ENCODE results near the gene TGFB3. TPM values are rescaled to one million over a fixed set of nuclear protein-coding genes. Genes with fewer than 3 reads are reported as not detected.
"Not testable (repeated sequence)": the region's sequence is repeated elsewhere in the genome, so short reads cannot be mapped to it uniquely, and the experiment has no call there.

TGFB3 gene
- total RNA-seq, 1 donor from 2014 or later = not detected

DNA sequence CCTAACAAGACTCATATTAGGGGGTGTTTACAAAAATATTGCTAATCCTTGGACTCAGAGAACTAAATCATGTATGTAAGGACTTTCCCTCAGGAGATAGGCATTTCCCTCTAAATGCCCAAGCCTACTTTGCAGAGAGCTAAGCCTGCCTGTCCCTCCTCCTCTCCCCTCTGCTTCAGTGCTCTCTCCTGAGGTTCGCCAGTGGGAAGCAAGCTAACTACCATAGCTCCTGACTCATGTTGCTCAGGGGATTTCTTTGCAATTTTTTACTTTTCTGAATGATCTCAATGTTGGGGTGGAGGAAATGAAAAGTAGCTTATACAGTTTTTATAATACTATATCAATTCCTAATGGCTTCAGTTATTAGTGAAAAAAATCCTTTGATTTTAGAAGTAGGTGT is 33.4 kb upstream of the TGFB3 start:
- DNase-seq (ENCODE audit: low spot score) = no peak
- H2AFZ ChIP-seq (replicated peaks) = no peak overlapping the region
- H3K36me3 ChIP-seq = peaks cover 8% of the 10 kb centered on the region
- H3K9ac ChIP-seq = no peak overlapping the region
- no peaks in the 10 kb centered on the region for H4K20me1 ChIP-seq (ENCODE audit: low read depth)
- no peaks in the 10 kb centered on the region for H3K27me3 ChIP-seq
- Mint-ChIP-seq H3K9me3 (peaks cover 9% of the 10 kb centered on the region), H3K27ac (no peak overlapping the region), H3K27me3 (ENCODE audit: insufficient read depth, low read depth) (no peaks in the 10 kb centered on the region), H3K4me1 (no peaks in the 10 kb centered on the region), H3K36me3 (peaks cover 64% of the 10 kb centered on the region), H3K4me3 (no peak overlapping the region)
- no peak overlapping the region for H3K27ac ChIP-seq
- H3F3A ChIP-seq (ENCODE audit: low read depth) = no peaks in the 10 kb centered on the region
- H3K4me2 ChIP-seq = no peak overlapping the region
- H3K4me3 ChIP-seq = no peak overlapping the region
- peaks cover 8% of the 10 kb centered on the region for H3K4me1 ChIP-seq
- TF ChIP-seq, protein P1, sequence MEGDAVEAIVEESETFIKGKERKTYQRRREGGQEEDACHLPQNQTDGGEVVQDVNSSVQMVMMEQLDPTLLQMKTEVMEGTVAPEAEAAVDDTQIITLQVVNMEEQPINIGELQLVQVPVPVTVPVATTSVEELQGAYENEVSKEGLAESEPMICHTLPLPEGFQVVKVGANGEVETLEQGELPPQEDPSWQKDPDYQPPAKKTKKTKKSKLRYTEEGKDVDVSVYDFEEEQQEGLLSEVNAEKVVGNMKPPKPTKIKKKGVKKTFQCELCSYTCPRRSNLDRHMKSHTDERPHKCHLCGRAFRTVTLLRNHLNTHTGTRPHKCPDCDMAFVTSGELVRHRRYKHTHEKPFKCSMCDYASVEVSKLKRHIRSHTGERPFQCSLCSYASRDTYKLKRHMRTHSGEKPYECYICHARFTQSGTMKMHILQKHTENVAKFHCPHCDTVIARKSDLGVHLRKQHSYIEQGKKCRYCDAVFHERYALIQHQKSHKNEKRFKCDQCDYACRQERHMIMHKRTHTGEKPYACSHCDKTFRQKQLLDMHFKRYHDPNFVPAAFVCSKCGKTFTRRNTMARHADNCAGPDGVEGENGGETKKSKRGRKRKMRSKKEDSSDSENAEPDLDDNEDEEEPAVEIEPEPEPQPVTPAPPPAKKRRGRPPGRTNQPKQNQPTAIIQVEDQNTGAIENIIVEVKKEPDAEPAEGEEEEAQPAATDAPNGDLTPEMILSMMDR (IDR thresholded peaks at IDR 0.05) = no peak
- TF ChIP-seq EZH2 (IDR thresholded peaks at IDR 0.05) (no peak), EZH2phosphoT487 (IDR thresholded peaks at IDR 0.05) (no peak)
- H3K9me3 ChIP-seq (ENCODE audit: low read depth) = no peaks in the 10 kb centered on the region
- peaks cover 7% of the 10 kb centered on the region for H3K79me2 ChIP-seq (ENCODE audit: low read depth)

DNA sequence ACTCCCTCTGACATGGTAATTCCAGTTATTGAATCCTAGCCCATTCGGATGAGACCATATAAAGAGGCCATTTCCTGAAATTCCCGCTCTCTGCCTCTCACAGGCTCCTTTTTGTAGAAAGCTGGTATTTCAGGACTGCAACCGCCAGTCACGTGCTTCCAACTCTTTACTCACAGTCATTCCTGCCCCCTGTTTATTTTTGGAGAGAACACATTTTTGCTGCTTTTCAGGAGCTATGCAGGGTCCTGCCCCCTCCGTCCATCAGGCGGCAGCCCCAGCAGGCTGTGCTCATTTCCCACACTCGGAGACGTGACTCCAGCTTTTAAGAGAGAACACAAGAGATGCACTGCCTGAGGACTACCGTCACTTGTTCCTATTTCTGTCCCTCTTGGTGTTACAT is 30.6 kb upstream of the TGFB3 start:
- Histone ChIP-seq H3F3A (ENCODE audit: low read depth) (no peaks in the 10 kb centered on the region), H3K4me3 (no peak overlapping the region), H3K9ac (no peak overlapping the region), H4K20me1 (ENCODE audit: low read depth) (no peaks in the 10 kb centered on the region), H3K4me1 (peaks cover 8% of the 10 kb centered on the region), H2AFZ (replicated peaks) (no peak overlapping the region), H3K79me2 (ENCODE audit: low read depth) (peaks cover 6% of the 10 kb centered on the region), H3K27me3 (no peaks in the 10 kb centered on the region), H3K4me2 (no peak overlapping the region), H3K36me3 (no peaks in the 10 kb centered on the region), H3K9me3 (ENCODE audit: low read depth) (no peaks in the 10 kb centered on the region), H3K27ac (no peak overlapping the region)
- peaks cover 2% of the 10 kb centered on the region for H3K9me3 Mint-ChIP-seq
- TF ChIP-seq EZH2phosphoT487 (IDR thresholded peaks at IDR 0.05) = no peak
- TF ChIP-seq EZH2 (IDR thresholded peaks at IDR 0.05) = no peak
- TF ChIP-seq, protein P1 (IDR thresholded peaks at IDR 0.05) = no peak
- H3K36me3 Mint-ChIP-seq = peaks cover 50% of the 10 kb centered on the region
- no peak overlapping the region for H3K27ac Mint-ChIP-seq
- no peaks in the 10 kb centered on the region for H3K4me1 Mint-ChIP-seq
- H3K4me3 Mint-ChIP-seq = no peak overlapping the region
- peak; percentile 3 for DNase-seq (ENCODE audit: low spot score)
- no peaks in the 10 kb centered on the region for H3K27me3 Mint-ChIP-seq (ENCODE audit: insufficient read depth, low read depth)

DNA sequence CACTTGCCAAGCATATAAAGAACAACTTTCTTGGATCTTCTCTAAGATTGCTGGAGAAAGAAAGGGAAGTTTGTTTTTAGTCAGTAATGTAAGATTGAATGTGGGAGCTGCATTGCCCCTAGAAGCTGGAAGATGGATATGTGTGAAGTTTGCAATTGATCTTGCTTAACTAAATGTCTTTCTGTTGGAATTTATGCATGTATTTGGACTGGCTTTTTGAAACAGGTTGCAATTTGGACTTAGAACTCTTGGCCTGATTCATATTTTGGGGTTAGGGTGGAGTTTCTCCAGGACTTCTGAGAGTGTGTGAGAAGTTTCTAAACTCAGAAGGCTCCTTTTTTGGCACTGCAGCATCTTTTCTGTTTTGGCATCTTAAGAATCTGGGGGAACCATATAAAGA is 30.1 kb upstream of the TGFB3 start:
- Histone ChIP-seq H3K4me2 (no peak overlapping the region), H4K20me1 (ENCODE audit: low read depth) (no peaks in the 10 kb centered on the region), H3K27ac (no peak overlapping the region), H3K4me1 (peaks cover 8% of the 10 kb centered on the region), H3K4me3 (no peak overlapping the region), H3K9me3 (ENCODE audit: low read depth) (no peaks in the 10 kb centered on the region), H3K36me3 (no peaks in the 10 kb centered on the region), H3K9ac (no peak overlapping the region), H3F3A (ENCODE audit: low read depth) (no peaks in the 10 kb centered on the region), H3K79me2 (ENCODE audit: low read depth) (peaks cover 2% of the 10 kb centered on the region), H3K27me3 (no peaks in the 10 kb centered on the region), H2AFZ (replicated peaks) (no peak overlapping the region)
- Mint-ChIP-seq H3K4me3 (no peak overlapping the region), H3K36me3 (peaks cover 50% of the 10 kb centered on the region), H3K27ac (no peak overlapping the region), H3K4me1 (no peaks in the 10 kb centered on the region), H3K9me3 (no peaks in the 10 kb centered on the region), H3K27me3 (ENCODE audit: insufficient read depth, low read depth) (no peaks in the 10 kb centered on the region)
- no peak for DNase-seq (ENCODE audit: low spot score)
- TF ChIP-seq, protein P1 (IDR thresholded peaks at IDR 0.05) = no peak
- TF ChIP-seq EZH2phosphoT487 (IDR thresholded peaks at IDR 0.05) (no peak), EZH2 (IDR thresholded peaks at IDR 0.05) (no peak)

DNA sequence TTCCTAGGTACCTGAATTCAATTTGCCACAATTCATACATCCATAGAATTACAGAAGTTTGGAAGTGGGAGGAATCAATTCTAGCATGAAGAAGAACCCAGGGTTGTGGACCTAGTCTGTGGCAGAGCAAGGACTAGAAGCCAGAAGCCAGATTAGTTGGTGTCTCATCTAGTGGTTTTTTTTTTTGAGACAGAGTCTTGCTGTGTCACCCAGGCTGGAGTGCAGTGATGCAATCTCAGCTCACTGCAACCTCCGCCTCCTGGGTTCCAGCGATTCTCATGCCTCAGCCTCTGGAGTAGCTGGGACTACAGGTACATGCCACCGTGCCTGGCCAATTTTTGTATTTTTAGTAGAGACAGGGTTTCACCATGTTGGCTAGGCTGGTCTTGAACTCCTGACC is 27.8 kb upstream of the TGFB3 start:
- H3K4me1 ChIP-seq; H3K4me3 ChIP-seq; H3K4me1 Mint-ChIP-seq; H3K36me3 ChIP-seq; H3K27me3 Mint-ChIP-seq (ENCODE audit: insufficient read depth, low read depth); H3F3A ChIP-seq (ENCODE audit: low read depth); H3K9me3 ChIP-seq (ENCODE audit: low read depth); H3K79me2 ChIP-seq (ENCODE audit: low read depth); DNase-seq (ENCODE audit: low spot score); H3K4me3 Mint-ChIP-seq; H3K27ac ChIP-seq; H3K4me2 ChIP-seq; H4K20me1 ChIP-seq (ENCODE audit: low read depth); H3K9me3 Mint-ChIP-seq; H3K27me3 ChIP-seq; H3K9ac ChIP-seq; H2AFZ ChIP-seq (replicated peaks); H3K27ac Mint-ChIP-seq: not testable (repeated sequence)
- peaks cover 52% of the 10 kb centered on the region for H3K36me3 Mint-ChIP-seq

Data from neural progenitor cell (in vitro differentiated cells).